ENCODE results near the gene DOCK7. TPM values are rescaled to one million over a fixed set of nuclear protein-coding genes. Genes with fewer than 3 reads are reported as not detected.

Gene DOCK7
- total RNA-seq, 1 donor = 110 TPM

DNA sequence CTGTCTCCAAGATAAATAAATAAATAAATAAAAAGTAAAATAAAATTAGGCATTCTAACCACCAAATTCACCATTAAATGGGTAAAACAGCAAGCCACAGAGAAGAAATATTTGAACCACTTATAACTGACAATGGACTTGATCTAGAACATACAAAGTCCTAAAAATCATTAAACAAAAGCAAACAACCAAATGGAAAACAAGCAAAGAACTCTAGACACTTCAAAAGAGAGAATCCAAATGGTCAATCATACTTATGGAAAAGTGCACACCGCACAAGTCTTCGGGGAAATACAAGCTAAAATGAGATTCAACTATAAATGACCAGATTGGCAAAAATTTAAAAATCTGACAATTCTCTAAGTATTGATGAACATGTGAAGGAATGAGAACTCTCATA, 164.3 kb downstream of the DOCK7 start:
- no peak for TF ChIP-seq CTCF (IDR thresholded peaks at IDR 0.05; ENCODE audit: insufficient read depth, low read length)
- no peak for DNase-seq (ENCODE audit: low read depth)

GRCh38 chr1:62516600-62516999, 171.6 kb downstream of the DOCK7 start:
- no peak for TF ChIP-seq CTCF (IDR thresholded peaks at IDR 0.05; ENCODE audit: insufficient read depth, low read length)
- H3K4me3 ChIP-seq (ENCODE audit: low read depth, low read length) = no peak overlapping the region
- DNase-seq (ENCODE audit: low read depth) = no peak

More for the DNA sequence above, 164.3 kb downstream of the DOCK7 start:
- no peak overlapping the region for H3K4me3 ChIP-seq (ENCODE audit: low read depth, low read length)

GRCh38 chr1:62514746-62515423, 173.3 kb downstream of the DOCK7 start:
- TF ChIP-seq CTCF (IDR thresholded peaks at IDR 0.05; ENCODE audit: insufficient read depth, low read length) = no peak
- DNase-seq (ENCODE audit: low read depth) = peak; percentile 26
- H3K4me3 ChIP-seq (ENCODE audit: low read depth, low read length) = no peak overlapping the region

GRCh38 chr1:62513013-62513412, 175.2 kb downstream of the DOCK7 start:
- no peak for TF ChIP-seq CTCF (IDR thresholded peaks at IDR 0.05; ENCODE audit: insufficient read depth, low read length)
- H3K4me3 ChIP-seq (ENCODE audit: low read depth, low read length) = no peak overlapping the region
- DNase-seq (ENCODE audit: low read depth) = no peak

GRCh38 chr1:62509028-62509427, 179.2 kb downstream of the DOCK7 start:
- no peak for DNase-seq (ENCODE audit: low read depth)
- TF ChIP-seq CTCF (IDR thresholded peaks at IDR 0.05; ENCODE audit: insufficient read depth, low read length) = no peak

GRCh38 chr1:62508187-62508758, 179.9 kb downstream of the DOCK7 start:
- peak; percentile 74 for DNase-seq (ENCODE audit: low read depth)
- H3K4me3 ChIP-seq (ENCODE audit: low read depth, low read length) = no peak overlapping the region
- TF ChIP-seq CTCF (IDR thresholded peaks at IDR 0.05; ENCODE audit: insufficient read depth, low read length) = peak; percentile 66

More at GRCh38 chr1:62509028-62509427, 179.2 kb downstream of the DOCK7 start:
- H3K4me3 ChIP-seq (ENCODE audit: low read depth, low read length) = no peak overlapping the region
